KMS-11 (cell line): ENCODE results near the gene CTDNEP1.

Experiments
- H2AFZ ChIP-seq: fragments of 200-600 bp; sonication (generic); 2 replicates; pipeline ENCODE4 v1.6.1; 2016; ENCODE audit warnings: antibody characterized with exemption, mixed run types, low read depth
- H3K27ac ChIP-seq: fragments of 200-600 bp; sonication (generic); 2 replicates; pipeline ENCODE4 v1.6.1; 2016; ENCODE audit warnings: mild to moderate bottlenecking, mixed run types
- H3K27me3 ChIP-seq: fragments of 200-600 bp; sonication (generic); 2 replicates; pipeline ENCODE4 v1.6.1; 2017; ENCODE audit warnings: mild to moderate bottlenecking, low read depth, mixed run types, moderate library complexity; ENCODE audit not compliant: insufficient read depth
- H3K36me3 ChIP-seq: fragments of 200-600 bp; sonication (generic); 2 replicates; pipeline ENCODE4 v1.6.1; 2017; ENCODE audit warnings: mild to moderate bottlenecking, mixed run types; ENCODE audit not compliant: insufficient read depth
- H3K4me1 ChIP-seq: fragments of 200-600 bp; sonication (generic); 2 replicates; pipeline ENCODE4 v1.6.1; 2016; ENCODE audit warnings: mild to moderate bottlenecking, low read depth, mixed run types; ENCODE audit not compliant: poor library complexity, severe bottlenecking
- H3K4me2 ChIP-seq: fragments of 200-600 bp; sonication (generic); 2 replicates; pipeline ENCODE4 v1.7.0; 2016; ENCODE audit warnings: mild to moderate bottlenecking, mixed run types
- H3K4me3 ChIP-seq: fragments of 200-600 bp; sonication (generic); IDR thresholded peaks from 2 replicates; pipeline ENCODE4 v1.6.1; 2017; ENCODE audit warnings: low read depth, low read length, mixed read lengths; ENCODE audit not compliant: insufficient read depth
- H3K79me2 ChIP-seq: fragments of 200-600 bp; sonication (generic); 2 replicates; pipeline ENCODE4 v1.6.1; 2016; ENCODE audit warnings: low read depth, mixed run types; ENCODE audit not compliant: insufficient read depth
- H3K9ac ChIP-seq: fragments of 200-600 bp; sonication (generic); 2 replicates; pipeline ENCODE4 v1.6.1; 2016; ENCODE audit warnings: mild to moderate bottlenecking, mixed run types
- H4K20me1 ChIP-seq: fragments of 200-600 bp; sonication (generic); 2 replicates; pipeline ENCODE4 v1.6.1; 2016; ENCODE audit warnings: mild to moderate bottlenecking, mixed run types; ENCODE audit not compliant: insufficient read depth
- TF ChIP-seq, protein P1 (sequence below): fragments of 200-600 bp; sonication (generic); conservative IDR thresholded peaks from 2 replicates; pipeline ENCODE4 v1.6.1; 2017; ENCODE audit warnings: low read depth, mild to moderate bottlenecking, antibody characterized with exemption, low read length, moderate library complexity, mixed read lengths

Gene CTDNEP1

DNA sequence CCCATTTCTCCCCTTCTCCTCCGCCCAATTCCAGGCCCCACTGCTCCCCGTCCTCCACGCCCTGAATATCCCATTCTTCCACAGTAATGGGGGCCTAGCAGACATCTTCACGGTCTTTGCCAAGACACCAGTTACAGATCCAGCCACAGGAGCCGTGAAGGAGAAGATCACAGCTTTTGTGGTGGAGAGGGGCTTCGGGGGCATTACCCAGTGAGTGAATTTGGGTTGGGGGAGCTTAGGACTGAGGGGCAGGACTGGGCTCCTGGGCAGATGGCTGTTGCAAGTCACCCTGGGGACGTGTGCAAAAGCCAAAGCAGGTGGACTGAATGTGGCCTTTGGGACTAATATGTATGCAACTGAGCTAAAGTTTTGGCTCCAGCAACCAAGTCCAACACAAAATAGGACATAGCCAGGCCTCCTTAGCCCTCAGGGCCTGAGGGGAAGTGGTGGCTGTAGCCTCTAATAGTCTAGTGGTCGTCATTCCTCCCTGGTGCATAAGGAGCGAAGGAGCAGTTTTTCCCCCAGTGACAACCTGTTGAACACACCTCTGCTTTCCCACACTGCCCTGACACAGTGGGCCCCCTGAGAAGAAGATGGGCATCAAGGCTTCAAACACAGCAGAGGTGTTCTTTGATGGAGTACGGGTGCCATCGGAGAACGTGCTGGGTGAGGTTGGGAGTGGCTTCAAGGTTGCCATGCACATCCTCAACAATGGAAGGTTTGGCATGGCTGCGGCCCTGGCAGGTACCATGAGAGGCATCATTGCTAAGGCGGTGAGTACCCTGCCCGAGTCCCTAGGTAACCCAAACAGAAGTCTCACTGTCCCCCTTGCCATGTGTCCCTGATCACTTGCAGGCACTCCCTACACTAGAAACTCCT is 29.2 kb downstream of the CTDNEP1 start:
- Histone ChIP-seq H2AFZ (no peak overlapping the region), H3K27me3 (no peaks in the 10 kb centered on the region), H3K4me1 (no peaks in the 10 kb centered on the region), H3K27ac (no peak overlapping the region), H3K4me3 (no peak overlapping the region), H4K20me1 (no peaks in the 10 kb centered on the region), H3K9ac (no peak overlapping the region), H3K36me3 (no peaks in the 10 kb centered on the region), H3K79me2 (no peaks in the 10 kb centered on the region), H3K4me2 (no peak overlapping the region)
- TF ChIP-seq, protein P1, sequence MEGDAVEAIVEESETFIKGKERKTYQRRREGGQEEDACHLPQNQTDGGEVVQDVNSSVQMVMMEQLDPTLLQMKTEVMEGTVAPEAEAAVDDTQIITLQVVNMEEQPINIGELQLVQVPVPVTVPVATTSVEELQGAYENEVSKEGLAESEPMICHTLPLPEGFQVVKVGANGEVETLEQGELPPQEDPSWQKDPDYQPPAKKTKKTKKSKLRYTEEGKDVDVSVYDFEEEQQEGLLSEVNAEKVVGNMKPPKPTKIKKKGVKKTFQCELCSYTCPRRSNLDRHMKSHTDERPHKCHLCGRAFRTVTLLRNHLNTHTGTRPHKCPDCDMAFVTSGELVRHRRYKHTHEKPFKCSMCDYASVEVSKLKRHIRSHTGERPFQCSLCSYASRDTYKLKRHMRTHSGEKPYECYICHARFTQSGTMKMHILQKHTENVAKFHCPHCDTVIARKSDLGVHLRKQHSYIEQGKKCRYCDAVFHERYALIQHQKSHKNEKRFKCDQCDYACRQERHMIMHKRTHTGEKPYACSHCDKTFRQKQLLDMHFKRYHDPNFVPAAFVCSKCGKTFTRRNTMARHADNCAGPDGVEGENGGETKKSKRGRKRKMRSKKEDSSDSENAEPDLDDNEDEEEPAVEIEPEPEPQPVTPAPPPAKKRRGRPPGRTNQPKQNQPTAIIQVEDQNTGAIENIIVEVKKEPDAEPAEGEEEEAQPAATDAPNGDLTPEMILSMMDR = no peak

DNA sequence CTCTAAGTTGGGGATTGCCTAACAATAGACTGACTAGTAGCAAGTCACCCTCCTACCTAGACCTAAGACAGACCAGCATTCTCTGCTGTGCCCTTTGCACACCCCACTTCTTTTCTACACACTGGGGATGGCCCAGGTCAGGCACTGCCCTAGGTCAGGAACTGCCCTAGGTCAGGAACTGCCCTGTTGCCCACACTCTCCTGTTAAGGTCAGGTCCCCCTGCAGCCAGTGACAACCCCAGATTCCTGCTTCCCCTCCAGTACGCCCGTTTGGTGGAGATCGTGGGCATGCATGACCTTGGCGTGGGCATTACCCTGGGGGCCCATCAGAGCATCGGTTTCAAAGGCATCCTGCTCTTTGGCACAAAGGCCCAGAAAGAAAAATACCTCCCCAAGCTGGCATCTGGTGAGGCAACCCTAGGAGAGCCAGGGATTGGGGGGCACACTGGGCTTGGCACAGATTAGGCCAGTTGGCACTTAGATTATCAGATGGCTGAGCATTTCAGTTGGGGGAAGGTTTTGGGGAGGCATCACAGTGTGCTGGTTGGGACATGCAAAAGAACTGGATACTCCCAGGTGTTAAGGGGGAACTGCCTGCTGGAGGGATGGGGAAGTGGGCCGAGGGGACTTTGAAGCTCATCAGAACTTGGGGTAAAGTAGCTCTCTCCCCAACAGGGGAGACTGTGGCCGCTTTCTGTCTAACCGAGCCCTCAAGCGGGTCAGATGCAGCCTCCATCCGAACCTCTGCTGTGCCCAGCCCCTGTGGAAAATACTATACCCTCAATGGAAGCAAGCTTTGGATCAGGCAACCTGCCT is 30.0 kb downstream of the CTDNEP1 start:
- no peaks in the 10 kb centered on the region for H4K20me1 ChIP-seq
- no peaks in the 10 kb centered on the region for H3K79me2 ChIP-seq
- no peak overlapping the region for H3K9ac ChIP-seq
- H3K27ac ChIP-seq = no peak overlapping the region
- no peaks in the 10 kb centered on the region for H3K36me3 ChIP-seq
- H2AFZ ChIP-seq = no peak overlapping the region
- H3K4me1 ChIP-seq = no peaks in the 10 kb centered on the region
- TF ChIP-seq, protein P1 = no peak
- no peak overlapping the region for H3K4me3 ChIP-seq
- no peaks in the 10 kb centered on the region for H3K27me3 ChIP-seq
- no peak overlapping the region for H3K4me2 ChIP-seq

DNA sequence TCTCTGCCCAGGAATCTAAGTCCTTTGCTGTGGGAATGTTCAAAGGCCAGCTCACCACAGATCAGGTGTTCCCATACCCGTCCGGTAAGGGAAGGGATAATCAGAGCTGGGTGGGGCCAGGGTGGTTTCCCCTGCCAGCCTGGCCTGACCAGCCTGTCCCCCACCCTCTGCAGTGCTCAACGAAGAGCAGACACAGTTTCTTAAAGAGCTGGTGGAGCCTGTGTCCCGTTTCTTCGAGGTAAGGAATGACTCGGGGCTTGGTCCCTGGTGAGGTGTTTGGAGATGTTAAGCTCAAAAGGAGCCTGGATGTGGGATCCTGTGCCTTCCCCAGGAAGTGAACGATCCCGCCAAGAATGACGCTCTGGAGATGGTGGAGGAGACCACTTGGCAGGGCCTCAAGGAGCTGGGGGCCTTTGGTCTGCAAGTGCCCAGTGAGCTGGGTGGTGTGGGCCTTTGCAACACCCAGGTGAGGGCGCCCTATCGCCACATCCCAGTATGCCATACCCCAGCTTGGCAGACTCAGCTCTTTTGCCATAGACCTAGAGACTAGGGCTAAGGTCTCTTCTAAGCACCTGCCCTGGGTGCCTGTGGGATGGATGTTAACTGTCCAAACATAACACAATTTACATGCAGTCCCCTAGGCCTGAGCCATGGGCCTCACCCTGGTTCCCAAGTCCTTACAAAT is 30.8 kb downstream of the CTDNEP1 start:
- peak overlapping the region; percentile 20; the same call in 1 of the 2 replicates for H3K27ac ChIP-seq
- no peaks in the 10 kb centered on the region for H4K20me1 ChIP-seq
- no peak overlapping the region for H3K4me3 ChIP-seq

More for the DNA sequence above, 30.8 kb downstream of the CTDNEP1 start:
- Histone ChIP-seq H2AFZ (no peak overlapping the region), H3K79me2 (no peaks in the 10 kb centered on the region), H3K27me3 (no peaks in the 10 kb centered on the region), H3K36me3 (no peaks in the 10 kb centered on the region), H3K4me2 (peak overlapping the region; percentile 33), H3K9ac (peak overlapping the region; percentile 49; the same call in 1 of the 2 replicates), H3K4me1 (no peaks in the 10 kb centered on the region)
- TF ChIP-seq, protein P1 = peak; percentile 34; the same call in 1 of the 2 replicates
